Measurements from ENCODE around the gene NXPH1.

- TF ChIP-seq, protein P1, sequence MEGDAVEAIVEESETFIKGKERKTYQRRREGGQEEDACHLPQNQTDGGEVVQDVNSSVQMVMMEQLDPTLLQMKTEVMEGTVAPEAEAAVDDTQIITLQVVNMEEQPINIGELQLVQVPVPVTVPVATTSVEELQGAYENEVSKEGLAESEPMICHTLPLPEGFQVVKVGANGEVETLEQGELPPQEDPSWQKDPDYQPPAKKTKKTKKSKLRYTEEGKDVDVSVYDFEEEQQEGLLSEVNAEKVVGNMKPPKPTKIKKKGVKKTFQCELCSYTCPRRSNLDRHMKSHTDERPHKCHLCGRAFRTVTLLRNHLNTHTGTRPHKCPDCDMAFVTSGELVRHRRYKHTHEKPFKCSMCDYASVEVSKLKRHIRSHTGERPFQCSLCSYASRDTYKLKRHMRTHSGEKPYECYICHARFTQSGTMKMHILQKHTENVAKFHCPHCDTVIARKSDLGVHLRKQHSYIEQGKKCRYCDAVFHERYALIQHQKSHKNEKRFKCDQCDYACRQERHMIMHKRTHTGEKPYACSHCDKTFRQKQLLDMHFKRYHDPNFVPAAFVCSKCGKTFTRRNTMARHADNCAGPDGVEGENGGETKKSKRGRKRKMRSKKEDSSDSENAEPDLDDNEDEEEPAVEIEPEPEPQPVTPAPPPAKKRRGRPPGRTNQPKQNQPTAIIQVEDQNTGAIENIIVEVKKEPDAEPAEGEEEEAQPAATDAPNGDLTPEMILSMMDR (IDR thresholded peaks at IDR 0.05): no peak
- no peak for TF ChIP-seq POLR2A (IDR thresholded peaks at IDR 0.05)
These were observed 148.4 kb downstream of the NXPH1 start for GRCh38 chr7:8581842-8582241.
